ENCODE data around the gene RB1. TPM values are rescaled to one million over a fixed set of nuclear protein-coding genes. Genes with fewer than 3 reads are reported as not detected.

The RB1 gene
- polyA plus RNA-seq, 3 donors, result 18.4 to 38.8 (median 29.9) TPM

DNA sequence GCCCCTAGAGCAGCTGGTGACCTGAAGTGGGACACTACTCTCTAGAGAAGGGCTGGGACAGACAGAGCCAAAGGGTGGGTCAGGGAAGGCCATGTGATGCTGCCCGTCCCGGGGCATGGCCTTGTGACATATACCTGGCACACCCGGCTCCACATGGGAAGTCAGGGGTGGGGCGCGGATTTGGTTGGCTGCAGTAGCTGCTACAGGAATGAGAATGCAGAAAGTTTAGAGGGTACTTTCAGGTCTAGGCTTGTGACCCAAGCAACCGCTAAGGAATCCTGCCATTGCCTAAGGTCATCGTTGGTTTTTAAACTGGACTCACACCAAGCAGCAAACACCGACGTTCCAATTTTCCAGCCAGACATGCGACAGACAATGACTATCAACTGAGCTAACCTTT, 203.5 kb downstream of the RB1 start:
- H3K4me3 Mint-ChIP-seq, result no peak overlapping the region
- Histone ChIP-seq H3K4me2 (replicated peaks; ENCODE audit: extremely low read depth, low read length, poor library complexity, severe bottlenecking) (no peak overlapping the region), H3K9me3 (replicated peaks in 1 of 2; ENCODE audit: control insufficient read depth in 1 of 2, insufficient read depth in 1 of 2, low read length in 2 of 2) (no peaks in the 10 kb centered on the region), H3K27ac (ENCODE audit: low read depth in 1 of 2, low read length in 2 of 2) (peak overlapping the region; percentile 93 to 97), H3K9ac (ENCODE audit: insufficient read depth, low read length, poor library complexity, severe bottlenecking) (peak overlapping the region; percentile 61), H3K79me2 (ENCODE audit: insufficient read depth, low read length) (peaks cover 10% of the 10 kb centered on the region), H3K4me3 (replicated peaks in 1 of 3; ENCODE audit: low read depth in 2 of 3, low read length in 3 of 3) (peak overlapping the region in 1 of 3 experiments; percentile 32), H3K27me3 (ENCODE audit: control insufficient read depth in 2 of 2, insufficient read depth in 2 of 2, low read length in 2 of 2) (no peaks in the 10 kb centered on the region), H3K36me3 (replicated peaks in 1 of 2; ENCODE audit: control insufficient read depth in 1 of 2, insufficient read depth in 2 of 2, low read length in 2 of 2) (peaks cover 27 to 67% of the 10 kb centered on the region in 2 donors), H4K20me1 (ENCODE audit: insufficient read depth, low read length) (no peaks in the 10 kb centered on the region), H3K4me1 (ENCODE audit: control insufficient read depth in 1 of 2, insufficient read depth in 2 of 2, low read length in 2 of 2) (peaks cover 53 to 67% of the 10 kb centered on the region in 2 donors), H2AFZ (ENCODE audit: insufficient read depth, low read depth, low read length, poor library complexity, severe bottlenecking) (peak overlapping the region; percentile 54)
- peaks cover 0 to 3% (median 1%) of the 10 kb centered on the region in 3 donors for H3K27me3 Mint-ChIP-seq (ENCODE audit: low read depth in 3 of 3)
- peak overlapping the region; percentile 35 to 98 (median 93) for H3K27ac Mint-ChIP-seq
- intact Hi-C loops (cut with micrococcal nuclease), result loop anchor here (10.0 kb wide), 3 partner anchors 62 to 258 kb away; no protein-coding TSS in a partner anchor
- H3K36me3 Mint-ChIP-seq, result peaks cover 67 to 81% of the 10 kb centered on the region in 2 donors
- 96% methylated on average over 8 of the region's 10 CpGs for WGBS (ENCODE audit: insufficient coverage)
- peaks cover 69% of the 10 kb centered on the region for H3K4me1 Mint-ChIP-seq
- TF ChIP-seq CTCF (IDR thresholded peaks at IDR 0.05), result no peak
- no peak for DNase-seq
- H3K9me3 Mint-ChIP-seq, result peaks cover 0 to 2% (median 0%) of the 10 kb centered on the region in 7 donors

- Mint-ChIP-seq H3K36me3 (peaks cover 69 to 82% of the 10 kb centered on the region in 2 donors), H3K27me3 (ENCODE audit: low read depth in 3 of 3) (peaks cover 0 to 3% (median 1%) of the 10 kb centered on the region in 3 donors), H3K9me3 (peaks cover 0 to 2% (median 0%) of the 10 kb centered on the region in 7 donors), H3K27ac (peak overlapping the region in 1 of 7 donors; percentile 25), H3K4me1 (peaks cover 64% of the 10 kb centered on the region), H3K4me3 (no peak overlapping the region)
- no peaks in the 10 kb centered on the region for H3K27me3 ChIP-seq (ENCODE audit: control insufficient read depth in 2 of 2, insufficient read depth in 2 of 2, low read length in 2 of 2)
- peaks cover 35 to 70% of the 10 kb centered on the region in 2 donors for H3K36me3 ChIP-seq (replicated peaks in 1 of 2; ENCODE audit: control insufficient read depth in 1 of 2, insufficient read depth in 2 of 2, low read length in 2 of 2)
- no peak for TF ChIP-seq CTCF (IDR thresholded peaks at IDR 0.05)
- H3K79me2 ChIP-seq (ENCODE audit: insufficient read depth, low read length), result peaks cover 1% of the 10 kb centered on the region
- peak overlapping the region in 1 of 2 donors; percentile 93 for H3K27ac ChIP-seq (ENCODE audit: low read depth in 1 of 2, low read length in 2 of 2)
- H4K20me1 ChIP-seq (ENCODE audit: insufficient read depth, low read length), result no peaks in the 10 kb centered on the region
- H3K9ac ChIP-seq (ENCODE audit: insufficient read depth, low read length, poor library complexity, severe bottlenecking), result no peak overlapping the region
- peaks cover 46 to 57% of the 10 kb centered on the region in 2 donors for H3K4me1 ChIP-seq (ENCODE audit: control insufficient read depth in 1 of 2, insufficient read depth in 2 of 2, low read length in 2 of 2)
- intact Hi-C loops (cut with micrococcal nuclease), result loop anchor here (10.0 kb wide), 3 partner anchors 63 to 257 kb away; no protein-coding TSS in a partner anchor
- H3K4me2 ChIP-seq (replicated peaks; ENCODE audit: extremely low read depth, low read length, poor library complexity, severe bottlenecking), result no peak overlapping the region
- no peak overlapping the region for H3K4me3 ChIP-seq (replicated peaks in 1 of 3; ENCODE audit: low read depth in 2 of 3, low read length in 3 of 3)
- no peaks in the 10 kb centered on the region for H3K9me3 ChIP-seq (replicated peaks in 1 of 2; ENCODE audit: control insufficient read depth in 1 of 2, insufficient read depth in 1 of 2, low read length in 2 of 2)
- 100% methylated on average over 1 of the region's 6 CpGs for WGBS (ENCODE audit: insufficient coverage)
- peak in 1 of 3 donors; percentile 25 for DNase-seq
- no peak overlapping the region for H2AFZ ChIP-seq (ENCODE audit: insufficient read depth, low read depth, low read length, poor library complexity, severe bottlenecking)
These were observed 204.5 kb downstream of the RB1 start for GRCh38 chr13:48508011-48508410.
